ENCODE results near the gene CIB1. TPM values are rescaled to one million over a fixed set of nuclear protein-coding genes. Genes with fewer than 3 reads are reported as not detected.

Gene CIB1
- total and polyA plus RNA-seq, 2 experiments from 2014 or later: 53.3 to 163 TPM

- H3K4me2 ChIP-seq: no peak overlapping the region
- H2AFZ ChIP-seq: no peak overlapping the region
- H3K9me2 ChIP-seq (replicated peaks; ENCODE audit: insufficient read depth): no peaks in the 10 kb centered on the region
- TF ChIP-seq EZH2phosphoT487 (IDR thresholded peaks at IDR 0.05; ENCODE audit: low read depth, severe bottlenecking, unreplicated experiment) (no peak), CTCF (IDR thresholded peaks at IDR 0.05; ENCODE audit: poor library complexity) (no peak), EZH2 (IDR thresholded peaks at IDR 0.05; ENCODE audit: borderline replicate concordance) (no peak)
- H3K4me3 ChIP-seq: no peak overlapping the region
- H4K20me1 ChIP-seq (ENCODE audit: insufficient read depth, poor library complexity, severe bottlenecking): no peaks in the 10 kb centered on the region
- H3K79me2 ChIP-seq: peaks cover 75% of the 10 kb centered on the region
- H3K9me3 ChIP-seq (ENCODE audit: low read depth): no peaks in the 10 kb centered on the region
- 59% methylated on average over 12 of the region's 12 CpGs for WGBS (ENCODE audit: low lambda C conversion rate, missing lambda C conversion rate)
- DNase-seq (ENCODE audit: low spot score): peak; percentile 42
- no peaks in the 10 kb centered on the region for H3K27me3 ChIP-seq
- peaks cover 27% of the 10 kb centered on the region for H3K4me1 ChIP-seq (ENCODE audit: insufficient read depth)
- H3K36me3 ChIP-seq (replicated peaks; ENCODE audit: insufficient read depth, low read depth): no peaks in the 10 kb centered on the region
- H3K27ac ChIP-seq: peak overlapping the region; percentile 90
Observed at GRCh38 chr15:90213122-90213817, 20.5 kb downstream of the CIB1 start.

DNA sequence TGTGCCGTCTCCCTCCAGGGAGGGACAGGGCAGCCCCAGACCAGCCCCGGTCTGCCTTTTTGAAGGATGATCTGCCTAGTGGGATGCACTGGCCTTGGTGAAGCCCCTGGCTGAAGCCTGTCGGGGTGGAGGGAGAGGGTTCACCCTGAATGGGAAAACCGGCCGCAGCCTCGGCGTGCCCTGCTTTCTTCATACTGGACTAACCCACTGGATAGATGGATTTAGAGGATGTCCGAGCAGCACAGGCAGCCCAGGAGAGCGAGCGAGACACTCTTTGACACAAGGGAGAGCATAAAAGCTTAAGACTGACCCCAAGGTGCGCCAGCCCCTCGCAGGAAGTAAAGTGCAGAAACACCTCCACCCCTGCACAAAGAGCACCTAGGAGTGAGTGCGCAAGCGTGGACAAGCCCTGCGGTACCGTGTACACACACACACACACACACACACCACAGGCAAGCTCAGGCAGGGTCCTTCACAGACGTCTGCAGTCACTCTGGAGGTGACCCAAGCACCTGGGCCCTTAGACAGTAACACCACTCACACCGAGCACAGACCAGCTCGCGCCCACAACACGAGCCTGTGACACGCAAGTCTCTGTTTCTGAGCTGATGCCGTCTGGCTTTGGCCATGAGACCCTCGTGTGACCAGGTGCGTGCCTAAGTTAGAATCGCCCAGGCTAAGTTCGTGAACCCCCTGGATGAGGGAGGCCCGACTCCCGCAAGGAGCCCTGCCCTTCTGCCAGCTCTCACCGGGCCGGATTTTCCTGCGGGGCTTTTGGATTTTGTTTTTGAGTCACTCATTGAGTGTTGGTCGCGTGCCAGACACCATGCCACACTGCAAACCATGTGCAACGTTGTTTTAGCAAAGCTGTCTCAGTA, 21.3 kb downstream of the CIB1 start:
- Histone ChIP-seq H3K4me3 (no peak overlapping the region), H3K27me3 (no peaks in the 10 kb centered on the region), H3K79me2 (peaks cover 79% of the 10 kb centered on the region), H3K36me3 (replicated peaks; ENCODE audit: insufficient read depth, low read depth) (no peaks in the 10 kb centered on the region), H3K9me2 (replicated peaks; ENCODE audit: insufficient read depth) (no peaks in the 10 kb centered on the region), H2AFZ (no peak overlapping the region), H3K4me2 (no peak overlapping the region), H3K9me3 (ENCODE audit: low read depth) (no peaks in the 10 kb centered on the region), H4K20me1 (ENCODE audit: insufficient read depth, poor library complexity, severe bottlenecking) (no peaks in the 10 kb centered on the region), H3K27ac (peak overlapping the region; percentile 90), H3K4me1 (ENCODE audit: insufficient read depth) (peaks cover 27% of the 10 kb centered on the region)
- TF ChIP-seq CTCF (IDR thresholded peaks at IDR 0.05; ENCODE audit: poor library complexity) (no peak), EZH2 (IDR thresholded peaks at IDR 0.05; ENCODE audit: borderline replicate concordance) (no peak), EZH2phosphoT487 (IDR thresholded peaks at IDR 0.05; ENCODE audit: low read depth, severe bottlenecking, unreplicated experiment) (no peak)
- DNase-seq (ENCODE audit: low spot score): peak; percentile 4
- 87% methylated on average over 35 of the region's 35 CpGs for WGBS (ENCODE audit: low lambda C conversion rate, missing lambda C conversion rate)

GRCh38 chr15:90211440-90212143, 22.1 kb downstream of the CIB1 start:
- Histone ChIP-seq H3K9me3 (ENCODE audit: low read depth) (no peaks in the 10 kb centered on the region), H3K79me2 (peaks cover 79% of the 10 kb centered on the region), H3K27me3 (no peaks in the 10 kb centered on the region), H4K20me1 (ENCODE audit: insufficient read depth, poor library complexity, severe bottlenecking) (no peaks in the 10 kb centered on the region), H3K4me2 (peak overlapping the region; percentile 14), H3K4me1 (ENCODE audit: insufficient read depth) (peaks cover 27% of the 10 kb centered on the region), H3K4me3 (no peak overlapping the region), H3K36me3 (replicated peaks; ENCODE audit: insufficient read depth, low read depth) (no peaks in the 10 kb centered on the region), H2AFZ (no peak overlapping the region), H3K27ac (peak overlapping the region; percentile 90), H3K9me2 (replicated peaks; ENCODE audit: insufficient read depth) (no peaks in the 10 kb centered on the region)
- no peak for TF ChIP-seq EZH2 (IDR thresholded peaks at IDR 0.05; ENCODE audit: borderline replicate concordance)
- no peak for TF ChIP-seq EZH2phosphoT487 (IDR thresholded peaks at IDR 0.05; ENCODE audit: low read depth, severe bottlenecking, unreplicated experiment)
- TF ChIP-seq CTCF (IDR thresholded peaks at IDR 0.05; ENCODE audit: poor library complexity): no peak
- peak; percentile 86 for DNase-seq (ENCODE audit: low spot score)
- WGBS (ENCODE audit: low lambda C conversion rate, missing lambda C conversion rate): 62% methylated on average over 13 of the region's 13 CpGs
